SKM-1 treated with dmso at 0.1 percent for 144 hours (cell line): Measurements from ENCODE around the gene TRIOBP.

Experiments
- DNase-seq: peaks from one replicate; lab custom pipeline; 2025; ENCODE audit not compliant: unreplicated experiment; lab: John Stamatoyannopoulos, UW

Gene TRIOBP

DNA sequence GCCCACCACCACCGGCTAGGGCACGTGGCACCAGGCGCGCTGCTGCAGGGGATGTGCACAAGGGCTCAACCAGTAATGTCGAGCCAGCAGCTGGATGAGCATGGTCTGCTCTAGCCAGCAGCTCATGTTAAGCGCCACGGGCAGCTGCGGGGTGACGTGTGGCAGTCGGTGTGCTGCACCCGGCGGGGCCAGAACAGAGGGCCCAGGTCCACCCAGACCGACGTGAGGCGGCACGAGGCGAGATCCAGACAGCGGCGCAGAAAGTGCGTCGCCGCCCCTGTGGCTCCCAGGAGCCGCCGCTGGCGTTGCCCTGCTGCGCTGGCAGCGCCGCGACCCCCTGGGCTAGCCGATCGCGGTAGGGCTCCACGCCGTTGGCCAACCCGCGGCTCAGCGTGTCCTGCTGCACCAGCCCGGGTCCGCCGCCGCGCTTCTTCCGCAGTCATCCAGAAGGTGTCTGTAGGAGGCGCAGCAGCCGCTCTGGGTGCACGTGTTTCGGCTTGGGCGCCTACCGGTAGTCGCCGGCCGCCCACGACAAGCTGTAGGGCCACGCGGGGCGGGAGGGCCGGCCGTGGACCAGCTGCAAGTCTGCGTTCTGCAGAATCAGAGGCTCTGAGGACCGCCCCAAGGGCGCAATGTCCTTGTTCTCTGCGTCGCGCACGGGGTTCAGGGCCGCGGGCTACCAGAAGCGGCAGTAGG, 121.7 kb downstream of the TRIOBP start:
- DNase-seq, result no peak

- DNase-seq, result no peak
These were observed 122.2 kb downstream of the TRIOBP start for GRCh38 chr22:37819105-37819433.

GRCh38 chr22:37820350-37820749, 123.5 kb downstream of the TRIOBP start:
- DNase-seq, result no peak

DNA sequence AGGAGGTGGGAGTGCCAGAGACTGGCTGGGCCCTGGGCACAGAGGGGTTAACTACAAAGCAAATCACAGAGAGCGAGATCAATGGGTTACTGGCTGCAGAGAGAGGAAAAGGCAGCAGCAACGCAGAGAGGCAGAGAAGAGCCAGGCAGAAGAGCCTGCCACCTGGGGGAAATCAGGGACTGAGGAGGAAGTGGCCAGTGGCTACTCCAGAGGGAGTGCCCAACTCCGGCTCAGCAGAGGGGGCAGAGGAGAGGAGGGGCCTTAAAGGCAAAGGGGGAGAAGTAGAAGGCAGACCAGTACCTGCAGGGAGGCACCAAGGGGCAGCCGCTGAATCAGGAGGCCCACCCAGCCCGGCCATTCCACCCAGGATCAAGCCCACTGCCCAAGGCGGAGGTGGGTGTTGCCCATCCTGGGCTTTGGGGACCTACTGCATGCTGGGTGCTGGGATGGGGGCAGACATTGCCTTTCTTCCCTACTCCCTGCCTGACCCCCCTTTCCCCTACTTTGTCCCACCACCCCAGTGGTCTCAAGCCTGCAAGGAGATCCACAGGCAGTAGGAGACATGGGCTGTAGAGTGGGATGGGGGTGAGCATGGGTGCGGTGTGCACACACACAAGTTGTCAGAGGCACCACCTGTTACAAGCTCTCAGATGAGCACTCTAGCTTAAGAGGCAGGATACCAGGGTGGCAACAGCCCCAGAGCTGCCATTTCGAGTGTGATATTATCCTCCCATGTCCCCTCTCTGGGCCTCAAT, 125.4 kb downstream of the TRIOBP start:
- no peak for DNase-seq

DNA sequence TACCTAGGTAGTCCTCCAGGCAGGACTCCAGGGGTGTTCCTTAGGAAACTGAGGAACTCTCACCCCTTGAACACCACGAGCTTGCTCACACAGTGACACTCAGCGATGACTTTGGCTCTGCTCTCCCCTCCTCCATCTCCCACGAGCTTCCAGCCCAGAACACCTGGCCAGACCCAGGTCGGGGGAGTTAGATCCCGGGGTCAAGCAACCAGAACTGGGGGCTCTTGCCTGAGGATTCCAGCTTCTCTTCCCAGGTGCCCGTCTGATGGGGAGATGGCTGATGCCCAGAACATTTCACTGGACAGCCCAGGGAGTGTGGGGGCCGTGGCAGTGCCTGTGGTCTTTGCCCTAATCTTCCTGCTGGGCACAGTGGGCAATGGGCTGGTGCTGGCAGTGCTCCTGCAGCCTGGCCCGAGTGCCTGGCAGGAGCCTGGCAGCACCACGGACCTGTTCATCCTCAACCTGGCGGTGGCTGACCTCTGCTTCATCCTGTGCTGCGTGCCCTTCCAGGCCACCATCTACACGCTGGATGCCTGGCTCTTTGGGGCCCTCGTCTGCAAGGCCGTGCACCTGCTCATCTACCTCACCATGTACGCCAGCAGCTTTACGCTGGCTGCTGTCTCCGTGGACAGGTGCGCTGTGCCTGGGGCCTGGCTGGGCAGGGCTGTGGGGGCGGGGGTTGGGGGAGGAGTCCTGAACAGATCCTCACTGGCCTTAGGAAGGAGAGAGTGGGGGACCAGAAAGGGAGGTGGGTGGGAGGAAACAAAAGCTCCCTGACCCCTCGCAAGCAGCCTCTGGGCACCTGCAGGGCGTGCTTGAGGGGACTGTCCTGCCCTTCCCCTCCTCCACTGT, 126.5 kb downstream of the TRIOBP start, which contains the start of gene GALR3:
Gene GALR3, plus strand, starts transcription at position 249 of the 852 bp plus-strand sequence. Its CDS starts 25 bp downstream, at position 274.
- DNase-seq, result no peak

GRCh38 chr22:37824674-37825641, 128.1 kb downstream of the TRIOBP start:
- no peak for DNase-seq
